GM13976 (cell line): ENCODE data around the gene PRKCQ.

Experiments used
- DNase-seq: peaks from one replicate; pipeline ENCODE4 v3.0.0; 2012; ENCODE audit warnings: low spot score
- CTCF ChIP-seq: IDR thresholded peaks from 2 replicates; pipeline ENCODE4 v1.5.1; 2012; ENCODE audit warnings: borderline replicate concordance, mild to moderate bottlenecking; ENCODE audit not compliant: insufficient read depth; ENCODE audit errors: extremely low read depth, missing control alignments, control extremely low read depth
- in situ Hi-C: fragments of 300-500 bp; cut with MboI; formaldehyde crosslinking; loops from one replicate; pipeline ENCODE4 v1.12.0; 2022; ENCODE audit warnings: low sequenced_read_pairs, mixed read lengths, inconsistent platforms; ENCODE audit not compliant: unreplicated experiment

Gene PRKCQ

DNA sequence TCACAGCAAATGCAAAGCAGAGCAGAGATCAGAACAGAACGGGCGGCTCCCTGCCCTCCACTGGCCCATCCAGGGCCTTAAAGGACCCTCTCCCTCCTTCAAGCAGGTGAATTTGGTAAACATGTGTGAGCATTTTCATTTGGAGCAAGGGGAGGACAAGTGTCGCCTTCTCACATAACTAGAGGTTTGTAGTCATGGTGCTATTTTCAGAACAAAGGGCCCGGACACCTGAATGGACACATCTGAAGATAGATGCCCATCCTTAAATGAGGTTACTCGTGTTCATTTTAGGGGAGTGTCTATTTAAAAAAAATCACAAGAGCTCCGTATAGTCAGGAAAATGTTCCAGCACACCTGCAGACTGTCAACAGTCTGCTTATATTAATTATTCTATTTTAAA lies 153.8 kb downstream of the PRKCQ start:
- TF ChIP-seq CTCF: no peak
- no peak for DNase-seq
- in situ Hi-C loops: loop anchor here (10.0 kb wide), 1 partner anchor 238 kb away; no protein-coding TSS in a partner anchor

- in situ Hi-C loops: loop anchor here (10.0 kb wide), 1 partner anchor 241 kb away; no protein-coding TSS in a partner anchor
Observed at GRCh38 chr10:6423413-6424170, 156.5 kb downstream of the PRKCQ start.

DNA sequence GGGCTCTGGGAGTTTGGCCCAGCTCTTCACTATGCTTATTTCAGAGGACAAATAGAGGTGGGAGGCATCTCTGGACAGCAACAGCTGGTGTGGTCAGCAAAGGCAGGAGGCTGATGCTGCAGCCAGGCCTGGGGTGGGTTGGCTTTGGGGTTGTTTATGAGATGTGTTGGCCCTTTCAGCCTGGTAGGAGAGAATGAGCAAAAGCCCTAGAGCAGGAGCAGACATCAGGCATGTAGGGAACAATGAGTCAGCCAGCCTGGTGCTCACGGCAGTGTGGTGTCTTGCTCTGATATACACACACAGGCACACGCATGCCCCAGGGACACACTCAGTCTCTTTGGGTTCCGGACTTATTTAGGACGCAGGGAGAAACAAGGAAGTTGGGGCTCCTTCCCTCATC lies 157.1 kb downstream of the PRKCQ start:
- no peak for TF ChIP-seq CTCF
- in situ Hi-C loops: loop anchor here (10.0 kb wide), 1 partner anchor 242 kb away; no protein-coding TSS in a partner anchor
- no peak for DNase-seq

More at GRCh38 chr10:6423413-6424170, 156.5 kb downstream of the PRKCQ start:
- no peak for TF ChIP-seq CTCF
- DNase-seq: no peak

DNA sequence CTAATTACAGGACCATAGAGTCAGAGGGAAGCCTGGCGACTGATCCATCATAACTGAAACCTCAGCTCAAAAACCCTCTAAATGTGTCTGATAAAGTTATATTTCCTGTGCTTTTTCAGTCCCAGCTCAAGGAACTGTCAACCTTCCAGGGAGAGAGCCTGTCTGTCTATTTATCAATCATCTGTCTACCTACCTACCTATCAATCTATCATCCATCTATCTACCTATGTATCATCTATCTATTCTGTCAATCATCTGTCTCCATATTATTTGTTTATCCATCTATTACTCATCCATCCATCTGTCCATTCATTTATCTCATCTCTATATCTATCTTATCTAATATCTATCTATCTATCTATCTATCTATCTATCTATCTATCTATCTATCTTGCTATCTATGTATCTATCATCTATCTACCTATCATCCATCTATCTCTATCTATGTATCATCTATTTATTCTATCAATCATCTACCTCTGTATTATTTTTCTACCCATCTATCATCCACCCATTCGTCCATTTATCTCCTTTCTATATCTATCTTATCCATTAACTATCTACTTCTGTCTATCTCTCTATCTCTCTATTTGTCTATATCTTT lies 161.4 kb downstream of the PRKCQ start:
- no peak for TF ChIP-seq CTCF
- DNase-seq: no peak
- in situ Hi-C loops: no loop called here

DNA sequence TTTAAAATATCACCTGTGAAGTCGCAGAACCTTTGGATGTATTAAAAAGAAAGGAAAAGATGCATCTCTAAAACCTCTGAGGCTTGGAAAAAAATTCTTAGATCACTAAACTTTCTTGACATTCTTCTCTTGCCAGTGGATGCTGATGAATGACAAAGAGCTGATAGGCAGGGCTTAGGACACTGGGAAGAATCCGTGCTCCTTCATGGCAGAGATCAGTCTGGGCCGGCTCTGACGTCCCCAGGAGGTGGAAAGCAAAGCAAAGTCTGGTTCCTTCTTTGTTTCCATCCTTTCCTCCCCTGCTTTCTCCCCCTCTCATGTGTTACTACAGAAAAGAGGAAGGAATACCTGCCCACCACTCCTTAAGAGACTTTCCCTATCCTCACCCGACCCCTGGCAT lies 161.9 kb downstream of the PRKCQ start:
- DNase-seq: no peak
- no peak for TF ChIP-seq CTCF
- in situ Hi-C loops: no loop called here

GRCh38 chr10:6416892-6417512 lies 163.1 kb downstream of the PRKCQ start:
- TF ChIP-seq CTCF: peak; percentile 38
- in situ Hi-C loops: no loop called here
- peak; percentile 56 for DNase-seq
